Activated T-cell treated with anti-CD3 and anti-CD28 coated beads for 48 hours (primary cell): ENCODE data around the gene RAE1.

ENCODE experiments used
- DNase-seq: peaks from one replicate; pipeline ENCODE4 v3.0.0-alpha.2; 2020; ENCODE audit warnings: low read depth

RAE1 gene

DNA sequence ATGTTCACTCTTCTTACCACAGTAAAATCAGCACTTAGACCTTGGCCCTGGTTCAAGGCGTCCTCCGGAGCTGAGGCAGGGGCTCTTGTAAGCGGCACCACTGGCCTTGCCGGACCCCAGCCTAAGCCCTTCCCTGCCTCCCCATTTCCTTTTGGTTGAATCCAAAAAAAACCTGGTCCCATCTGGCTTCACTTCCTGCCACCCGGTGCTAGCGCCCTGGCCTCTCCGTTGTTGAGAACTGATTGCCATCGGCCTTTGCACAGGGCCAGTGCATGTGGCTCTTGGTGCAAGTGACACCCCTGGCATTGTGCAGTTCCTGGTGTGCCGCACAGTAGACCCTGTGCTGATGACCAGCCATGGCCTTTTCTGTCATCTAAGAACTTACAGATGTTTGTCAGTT is 21.1 kb downstream of the RAE1 start:
- no peak for DNase-seq

DNA sequence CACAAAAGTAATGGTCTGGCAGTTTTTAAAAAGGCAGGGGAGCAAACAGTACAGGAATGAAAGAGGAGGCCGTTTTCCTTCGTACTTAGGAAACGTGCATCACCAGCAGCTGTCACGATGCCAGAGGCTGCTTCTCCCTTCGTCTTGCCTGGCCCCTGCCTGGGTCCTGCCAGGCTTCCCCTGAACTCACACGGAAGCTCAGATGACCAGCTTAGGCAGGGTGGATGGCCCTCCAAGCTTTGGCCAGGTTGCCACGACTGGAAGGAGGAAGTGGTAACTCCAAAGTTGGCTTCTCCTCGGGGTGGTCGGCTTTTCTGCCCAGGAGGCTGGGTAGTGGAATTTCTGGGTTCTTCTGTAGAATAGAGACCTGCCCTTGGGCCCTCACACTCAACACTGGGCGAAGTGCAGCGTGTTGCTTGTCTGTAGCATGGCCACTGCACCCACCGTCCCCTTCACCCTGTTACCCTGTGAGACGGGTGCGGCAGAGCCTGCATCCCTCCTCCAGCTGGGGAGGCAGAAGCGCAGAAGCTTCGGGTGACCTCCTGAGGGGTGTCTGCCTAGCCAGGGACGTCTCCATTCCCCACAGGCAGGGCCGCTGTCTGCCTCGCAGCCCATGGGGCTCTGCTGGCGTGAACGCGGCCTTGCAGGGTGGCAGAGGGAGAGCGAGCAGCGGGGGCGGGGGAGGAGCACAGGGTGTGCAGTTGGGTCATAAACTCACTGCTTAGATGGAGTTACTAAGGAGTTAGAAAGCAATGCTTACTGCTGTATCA is 21.7 kb downstream of the RAE1 start:
- no peak for DNase-seq

DNA sequence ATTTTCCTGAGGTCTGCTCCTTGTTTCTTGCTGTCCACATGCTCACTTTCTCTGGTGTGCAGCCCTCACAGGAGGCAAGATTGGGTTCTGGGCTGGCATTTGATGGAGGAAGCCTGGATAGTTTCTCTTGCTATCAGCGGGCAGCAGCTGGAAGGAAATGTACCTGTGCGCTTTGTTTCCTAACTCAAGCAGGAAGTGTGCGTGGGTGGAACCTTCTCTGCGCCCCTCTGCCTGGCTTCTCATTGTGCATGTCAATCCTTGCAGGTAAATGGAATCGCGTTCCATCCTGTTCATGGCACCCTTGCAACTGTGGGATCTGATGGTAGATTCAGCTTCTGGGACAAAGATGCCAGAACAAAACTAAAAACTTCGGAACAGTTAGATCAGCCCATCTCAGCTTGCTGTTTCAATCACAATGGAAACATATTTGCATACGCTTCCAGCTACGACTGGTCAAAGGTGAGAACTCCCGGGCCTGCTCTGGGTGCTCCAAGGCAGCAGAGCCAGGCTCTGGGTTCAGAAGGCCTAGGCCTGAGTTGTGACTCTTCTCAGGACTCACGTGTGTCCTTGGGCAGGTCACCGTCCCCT is 23.4 kb downstream of the RAE1 start:
- no peak for DNase-seq

DNA sequence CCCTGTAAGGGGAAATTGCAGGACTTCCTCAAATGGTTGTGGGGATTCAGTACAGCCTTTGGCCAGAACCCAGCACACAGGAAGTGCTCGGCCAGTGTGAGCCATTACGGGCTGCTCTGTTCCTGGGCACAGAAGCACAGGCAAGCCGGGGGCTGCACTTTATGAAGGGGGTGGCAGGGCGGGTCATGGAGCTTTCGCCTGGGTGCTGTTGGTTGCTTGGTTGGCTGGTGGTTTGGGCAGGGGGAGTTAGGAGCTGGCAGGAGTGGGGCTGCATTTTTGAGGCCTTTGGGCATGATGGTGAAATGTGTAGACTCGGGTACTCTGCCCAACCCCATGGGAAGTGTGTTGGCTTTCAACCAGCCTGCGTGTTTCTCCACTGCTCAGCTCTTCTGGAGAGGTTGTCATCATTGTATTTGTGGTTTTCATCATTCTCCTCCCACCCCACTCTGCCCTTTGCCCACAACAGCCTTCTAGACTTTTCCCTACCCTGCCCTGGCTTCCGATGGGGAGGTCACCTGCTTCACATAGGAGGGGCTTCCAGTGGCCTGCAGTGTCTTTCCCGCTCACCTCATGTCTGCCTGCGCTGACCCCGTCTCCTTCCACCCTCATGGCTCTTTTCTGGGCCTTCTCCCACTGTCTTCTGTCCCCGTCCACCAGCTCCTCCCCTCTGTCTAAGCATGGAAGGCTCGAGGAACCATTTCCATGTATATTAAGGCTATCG is 24.0 kb downstream of the RAE1 start:
- DNase-seq, result no peak

DNA sequence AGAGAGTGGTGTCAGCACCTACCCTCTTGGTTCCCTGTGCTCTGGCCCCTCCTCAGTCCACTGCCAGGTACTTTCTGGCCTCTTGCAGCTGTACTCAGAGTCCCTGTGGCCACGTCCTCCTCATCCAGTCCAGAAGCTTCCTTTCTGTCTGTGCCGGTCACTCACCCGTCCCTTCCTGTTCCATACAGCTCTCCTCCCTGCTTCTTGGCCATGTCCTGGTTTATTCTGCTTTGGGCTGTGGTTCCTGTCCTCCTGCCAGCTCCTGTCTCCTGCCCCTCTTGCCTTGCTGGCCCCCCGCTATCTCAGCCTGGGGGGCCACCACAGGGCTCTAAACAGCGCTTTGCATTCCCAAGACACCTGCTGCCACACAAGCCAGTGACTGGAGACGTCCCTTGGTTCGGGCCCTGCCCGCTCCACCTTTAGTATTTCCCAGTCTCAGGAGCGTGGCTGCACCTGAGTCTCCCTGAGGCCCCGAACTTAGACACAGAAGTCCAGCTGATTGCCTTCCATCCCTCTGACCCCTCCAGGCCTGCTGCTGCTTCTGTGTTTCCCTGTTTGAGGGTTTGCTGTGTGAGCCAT is 24.7 kb downstream of the RAE1 start:
- no peak for DNase-seq

DNA sequence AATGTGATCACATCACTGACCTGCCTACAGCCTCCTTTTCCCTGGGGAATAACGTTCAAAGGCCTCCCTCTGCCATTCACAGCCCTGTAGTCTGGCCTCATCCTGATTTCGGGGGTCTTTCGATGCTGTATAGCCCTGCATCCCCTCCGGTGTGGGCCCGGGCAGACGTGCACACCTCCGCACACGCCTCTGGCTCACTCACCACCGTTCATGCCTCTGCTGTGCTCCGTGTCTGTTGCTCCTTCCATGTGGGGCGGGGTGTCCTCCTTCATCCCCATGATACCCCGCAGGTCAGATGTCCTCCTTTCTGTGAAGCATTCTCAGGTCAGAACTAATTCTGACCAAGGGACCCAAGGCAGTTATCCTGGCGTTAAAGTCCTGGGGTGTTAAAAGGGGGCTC is 26.3 kb downstream of the RAE1 start:
- DNase-seq, result no peak

DNA sequence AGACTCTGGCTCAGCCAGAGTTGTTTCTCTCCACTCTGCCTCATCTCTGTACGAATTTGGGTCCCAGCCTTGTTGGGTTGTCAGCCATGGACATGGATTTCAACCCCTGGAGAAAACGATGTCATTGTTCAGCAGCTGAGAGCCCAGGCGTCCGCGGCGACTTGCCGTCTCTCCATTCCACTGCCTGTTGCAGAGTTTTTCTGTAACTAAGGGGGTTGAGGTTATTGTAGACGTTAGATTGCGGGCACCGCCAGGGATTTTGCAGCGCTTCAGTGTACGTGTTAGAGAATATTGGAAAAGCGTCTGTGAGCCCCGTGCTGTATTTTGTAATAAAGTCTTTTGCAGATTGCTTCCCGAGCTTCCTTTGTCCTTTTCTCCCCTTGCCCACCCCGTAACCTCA is 27.1 kb downstream of the RAE1 start:
- DNase-seq, result no peak

DNA sequence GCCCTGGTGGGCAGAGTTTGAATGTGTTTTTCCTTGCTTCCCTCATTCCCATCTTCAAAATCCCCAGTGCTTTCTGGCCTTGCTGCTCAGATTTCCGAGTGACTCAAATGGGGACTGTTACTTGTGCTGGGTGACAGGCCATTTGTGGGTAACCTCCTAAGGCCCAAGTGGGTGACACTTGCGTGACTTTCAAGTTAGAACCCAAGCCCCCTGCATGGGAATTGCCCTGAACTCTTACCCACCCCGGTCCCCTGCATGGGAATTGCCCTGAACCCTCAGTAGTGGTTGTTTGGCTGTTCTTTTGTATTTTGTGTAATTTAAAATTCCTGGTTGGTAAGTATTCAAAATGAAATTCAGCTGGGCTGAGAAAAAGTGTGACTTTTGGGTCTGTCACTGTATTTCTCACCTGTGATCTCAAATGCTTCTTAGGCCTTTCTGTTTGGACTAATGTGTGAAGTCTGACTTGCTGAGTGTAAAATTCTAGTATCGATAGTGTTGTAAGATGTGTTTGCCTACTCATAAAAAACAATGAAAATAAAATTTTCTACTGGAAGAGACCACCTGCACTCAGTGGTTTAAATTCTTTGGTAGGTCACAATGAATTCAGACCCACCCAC is 27.7 kb downstream of the RAE1 start:
- no peak for DNase-seq

DNA sequence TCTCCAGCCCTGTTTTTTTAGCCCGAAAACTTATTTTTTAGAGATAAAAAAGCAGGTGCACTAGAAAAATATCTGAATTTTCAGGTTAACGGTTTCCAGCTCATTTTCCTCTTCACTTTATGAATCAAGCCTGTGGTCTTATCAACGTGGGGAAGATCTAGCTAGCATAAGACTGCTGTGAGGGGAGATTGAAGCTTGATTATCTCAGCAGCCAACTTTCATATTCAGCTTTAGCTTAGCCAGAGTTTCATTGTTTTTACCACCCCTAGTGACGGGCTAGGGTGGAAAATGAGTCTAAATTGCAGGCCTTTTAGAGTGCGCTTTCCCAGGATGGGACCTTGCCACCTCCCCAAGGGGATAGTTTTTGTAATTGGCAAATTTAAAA is 28.2 kb downstream of the RAE1 start:
- no peak for DNase-seq

DNA sequence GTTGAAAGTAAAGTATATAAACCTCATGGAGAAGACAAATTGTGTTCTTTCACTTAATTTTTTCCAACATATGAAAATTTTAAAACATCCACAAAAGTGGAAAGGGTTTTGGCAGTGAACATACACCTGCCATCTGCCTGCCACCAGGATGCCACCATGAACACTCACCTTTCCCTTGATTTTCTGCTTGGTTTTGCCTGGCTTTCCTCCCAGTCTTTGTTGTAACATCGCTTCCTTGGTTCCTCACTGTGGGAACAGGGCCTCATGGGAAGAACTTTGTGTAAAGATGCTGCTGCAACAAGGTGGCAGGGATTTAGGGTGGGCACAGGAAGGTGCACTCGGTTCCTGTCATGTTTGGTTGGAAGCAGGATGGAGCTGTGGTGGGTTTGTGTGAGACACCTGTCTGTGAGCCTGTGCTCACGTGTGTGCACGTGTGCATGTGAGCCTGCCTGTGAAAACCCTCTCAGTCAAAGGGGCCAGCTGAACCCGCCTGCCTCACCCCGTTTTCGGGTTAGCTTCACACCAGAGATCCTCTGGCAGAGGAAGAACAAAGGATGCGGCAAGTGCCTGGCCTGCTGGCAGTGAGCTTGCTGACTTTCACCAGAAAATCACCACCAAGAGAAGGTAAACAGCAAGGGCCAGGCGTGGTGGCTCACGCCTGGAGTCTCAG is 29.2 kb downstream of the RAE1 start:
- DNase-seq, result no peak

DNA sequence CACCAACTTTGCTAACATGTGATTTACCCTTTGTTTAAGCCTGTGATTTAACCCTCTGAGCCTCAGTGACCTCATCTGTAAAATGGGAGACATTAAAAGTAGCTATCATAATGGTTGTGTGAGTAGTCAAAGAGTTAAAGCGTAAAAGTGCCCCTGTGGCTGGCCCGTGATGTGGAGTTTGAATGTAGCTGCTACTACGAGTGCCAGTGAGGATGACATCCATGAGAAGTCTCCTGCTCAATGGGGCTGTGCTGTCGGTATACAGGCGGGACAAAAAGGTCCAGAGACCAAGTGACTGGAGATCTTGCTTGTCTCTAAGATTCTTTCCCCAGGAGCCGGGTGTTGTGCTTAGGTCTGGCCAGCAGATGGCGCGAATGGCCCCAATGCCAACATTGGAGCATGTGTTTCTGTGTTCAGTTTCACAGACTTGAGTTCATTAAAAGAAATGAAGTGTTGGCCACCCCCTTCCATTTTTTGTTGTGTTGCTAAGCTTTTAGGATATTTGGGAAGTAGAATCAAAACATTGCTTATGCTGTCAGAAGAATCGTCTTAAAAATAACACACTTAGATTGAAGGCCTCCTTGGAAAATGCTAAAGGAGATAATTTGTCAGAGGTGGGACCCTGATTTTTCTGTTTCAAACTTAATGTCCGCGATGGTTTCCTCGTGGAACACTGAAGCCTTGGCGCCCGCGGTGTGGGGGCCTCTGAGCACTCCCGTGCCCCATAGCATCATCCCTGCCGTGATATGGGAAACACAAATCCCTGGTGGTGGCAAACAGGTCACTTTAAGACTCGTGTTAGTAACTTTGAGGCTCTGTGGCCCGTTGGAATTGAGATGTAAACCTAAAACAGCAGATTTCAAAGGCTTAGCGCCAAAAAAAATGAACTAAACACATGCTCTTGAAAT is 30.8 kb downstream of the RAE1 start:
- peak; percentile 73 for DNase-seq

DNA sequence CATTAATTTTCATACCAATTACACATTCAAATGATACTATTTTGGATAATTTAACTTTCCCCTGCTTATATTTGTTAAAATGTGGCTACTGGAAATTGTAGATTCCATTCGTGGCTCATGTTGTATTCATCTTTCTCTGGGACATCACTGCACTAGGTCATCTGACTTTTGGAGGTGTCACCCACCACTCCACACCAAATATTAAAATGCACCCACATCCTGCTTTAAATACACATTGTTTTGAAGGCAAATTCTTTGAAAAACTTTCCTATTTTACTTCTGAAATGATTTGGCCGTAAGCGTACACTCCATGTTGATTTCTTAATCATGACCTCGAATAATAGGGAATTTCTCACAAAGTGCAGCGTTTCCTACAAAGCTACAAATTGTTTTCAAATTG is 31.5 kb downstream of the RAE1 start:
- no peak for DNase-seq

DNA sequence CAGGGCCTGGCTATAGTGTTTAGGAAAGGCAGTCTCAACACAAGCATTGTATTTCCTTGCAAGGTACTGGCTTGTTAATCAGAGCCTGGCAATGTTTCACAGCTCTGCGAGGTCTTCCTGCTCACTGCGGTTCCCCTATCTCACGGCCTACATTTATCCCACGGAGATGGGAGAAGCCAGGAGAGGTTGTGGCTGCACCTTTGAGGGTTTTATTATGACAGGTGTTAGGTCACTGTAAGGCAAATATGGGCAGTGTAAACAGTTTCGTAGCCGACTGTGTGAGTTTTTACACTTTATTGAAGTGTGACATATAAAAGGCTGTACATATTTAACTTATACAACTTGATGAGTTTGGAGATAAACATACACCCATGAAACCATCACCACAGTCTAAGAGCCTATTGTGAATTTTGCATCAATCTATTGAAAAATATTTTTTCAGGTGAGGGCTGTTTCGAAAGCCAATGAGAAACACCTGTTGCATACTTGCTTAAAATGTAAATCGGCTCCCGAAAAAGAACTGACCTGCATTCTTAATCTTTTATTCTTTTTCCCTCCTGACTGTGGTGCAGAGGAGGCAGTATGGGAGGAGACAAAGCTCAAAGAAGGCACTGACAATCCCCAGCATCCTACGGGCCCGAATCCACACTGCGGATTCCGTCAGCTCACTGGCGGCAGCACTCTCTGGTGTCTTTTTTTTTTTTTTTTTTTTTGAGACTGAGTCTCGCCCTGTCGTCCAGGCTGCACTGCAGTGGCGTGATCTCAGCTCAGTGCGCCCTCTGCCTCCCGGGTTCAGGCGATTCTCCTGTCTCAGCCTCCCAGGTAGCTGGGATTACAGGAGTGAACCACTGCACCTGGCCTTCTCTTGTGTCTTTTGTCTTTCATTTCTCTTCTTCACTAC is 32.6 kb downstream of the RAE1 start:
- DNase-seq, result no peak

DNA sequence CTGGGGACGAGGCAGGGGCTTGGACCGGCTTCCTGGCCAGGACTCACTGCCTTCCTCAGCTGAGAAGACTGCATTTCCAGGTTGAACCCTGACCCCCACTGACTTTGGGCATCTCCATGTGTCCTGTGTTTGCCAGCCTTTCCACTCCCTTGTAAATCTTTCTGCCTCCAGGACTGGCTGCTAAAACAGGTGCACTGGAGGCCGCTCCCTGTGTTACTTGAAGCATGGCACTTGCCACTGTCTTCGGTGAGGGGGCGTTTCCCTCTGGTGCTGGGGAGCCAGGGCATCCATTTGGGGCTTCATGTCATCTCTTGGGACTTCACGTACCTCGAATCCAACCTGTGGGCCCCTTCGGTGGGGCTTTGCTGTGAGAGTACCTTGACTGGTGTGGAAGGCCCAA is 33.4 kb downstream of the RAE1 start:
- DNase-seq, result no peak

DNA sequence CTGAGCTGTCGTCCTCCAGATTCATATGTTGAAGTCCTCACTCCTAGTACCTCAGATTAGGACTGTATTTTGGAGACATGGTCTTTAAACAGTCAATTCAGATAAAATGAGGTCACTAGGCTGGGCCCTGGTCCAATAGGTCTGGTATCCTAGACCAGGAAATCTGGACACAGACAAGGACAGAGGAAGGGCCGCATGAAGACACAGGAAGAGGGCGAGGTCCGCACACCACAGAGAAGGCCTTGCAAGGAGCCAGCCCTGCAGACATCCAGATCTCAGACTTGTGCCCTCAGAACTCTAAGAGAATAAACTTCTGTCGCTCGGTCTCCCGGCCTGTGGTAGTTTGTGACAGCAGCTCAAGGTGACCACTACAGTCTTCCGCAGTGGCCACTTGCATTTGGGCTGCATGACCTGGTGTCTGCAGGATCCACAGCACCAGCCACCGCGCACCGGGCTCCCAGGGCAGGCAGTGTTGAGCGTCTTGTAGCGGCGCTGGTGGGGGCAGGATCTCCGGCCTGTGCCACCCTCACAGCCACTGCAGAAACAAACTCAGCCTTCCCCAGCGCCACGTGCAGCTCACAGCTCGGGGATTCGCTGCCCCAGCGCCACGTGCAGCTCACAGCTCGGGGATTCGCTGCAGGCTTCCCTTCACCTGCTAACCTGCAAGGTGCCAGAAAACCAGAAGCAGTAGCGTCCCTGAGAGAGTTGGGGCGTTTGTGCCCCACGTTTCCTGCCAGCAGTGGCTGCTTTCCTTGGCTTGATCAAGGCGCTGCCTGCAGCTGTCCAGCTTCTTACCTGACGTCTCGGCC is 34.1 kb downstream of the RAE1 start:
- DNase-seq, result no peak

DNA sequence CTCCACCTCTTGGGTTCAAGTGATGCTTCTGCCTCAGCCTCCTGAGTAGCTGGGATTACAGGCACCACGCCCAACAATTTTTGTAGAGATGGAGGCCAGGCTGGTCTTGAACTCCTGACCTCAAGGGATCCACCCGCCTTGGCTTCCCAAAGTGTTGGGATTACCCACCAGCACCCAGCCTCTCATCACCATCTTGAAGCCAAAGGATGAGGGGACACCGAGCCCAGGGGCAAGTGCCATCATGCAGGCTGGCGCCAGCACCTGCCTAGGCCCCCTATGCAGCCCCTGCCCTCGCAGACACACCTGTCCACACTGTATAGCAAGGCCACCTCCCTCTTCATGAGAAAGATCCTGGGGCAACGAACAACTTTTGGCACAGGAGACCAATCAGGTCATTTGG is 34.9 kb downstream of the RAE1 start:
- DNase-seq, result no peak

DNA sequence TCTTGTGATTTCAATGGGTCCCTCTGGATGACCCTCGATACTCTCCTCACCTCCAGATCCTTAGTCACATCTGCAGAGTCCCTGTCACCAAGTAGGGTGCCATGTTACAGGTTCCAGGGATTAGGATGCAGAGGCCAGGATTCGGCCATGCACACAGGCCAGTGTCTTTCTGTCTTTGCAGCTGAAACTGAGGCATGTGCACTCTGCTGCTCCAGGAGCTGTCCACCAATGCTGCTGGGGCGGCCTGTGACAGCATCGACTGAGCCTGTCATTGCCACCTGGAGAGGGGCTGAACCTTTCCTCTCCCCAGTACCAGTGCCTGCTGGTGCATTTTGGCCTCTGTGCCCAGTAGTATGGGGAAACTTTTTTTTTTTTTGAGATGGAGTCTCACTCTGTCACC is 35.7 kb downstream of the RAE1 start:
- DNase-seq, result no peak

DNA sequence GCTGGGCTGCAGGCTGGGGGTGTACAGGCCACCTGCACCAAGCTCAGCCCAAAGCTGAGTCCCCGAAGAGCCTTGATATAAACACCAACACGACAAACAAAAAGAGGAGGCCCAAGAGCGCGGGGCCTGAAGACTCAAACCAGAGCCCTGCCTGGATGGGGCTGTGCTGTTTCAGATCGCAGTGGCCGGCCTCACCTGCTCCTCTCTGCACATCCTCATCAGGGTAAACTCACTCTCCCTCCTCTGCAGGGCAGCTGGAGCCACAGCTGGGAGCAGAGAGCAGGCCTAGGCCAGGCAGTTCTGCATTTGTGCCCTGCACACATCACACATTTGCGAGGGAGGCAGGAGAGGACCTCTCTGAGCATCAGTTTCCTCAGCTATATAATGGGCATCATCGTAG is 36.4 kb downstream of the RAE1 start:
- no peak for DNase-seq

DNA sequence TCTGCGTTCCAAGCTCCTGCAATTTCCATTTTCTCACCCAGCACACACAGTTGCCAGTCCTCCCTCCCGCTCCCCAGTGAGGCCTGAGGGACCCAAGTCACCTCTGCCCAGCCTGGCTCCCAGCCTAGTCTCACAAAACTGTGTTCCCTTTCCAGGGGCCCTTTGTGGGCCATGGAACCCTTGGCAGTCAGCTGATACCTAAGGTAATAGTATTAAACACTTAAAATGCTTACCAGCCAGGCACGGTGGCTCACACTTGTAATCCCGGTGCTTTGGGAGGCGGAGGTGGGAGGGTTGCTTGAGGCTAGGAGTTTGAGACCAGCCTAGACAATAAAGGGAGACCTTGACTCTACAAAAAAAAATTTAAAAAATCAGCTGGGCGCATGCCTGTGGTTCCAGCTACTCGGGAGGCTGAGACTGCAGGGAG is 36.9 kb downstream of the RAE1 start:
- no peak for DNase-seq
